GM19239 (cell line): ENCODE measurements around the gene SFTPB.
"Not testable (repeated sequence)": the region's sequence is repeated elsewhere in the genome, so short reads cannot be mapped to it uniquely, and the experiment has no call there.

Source experiments
- DNase-seq: peaks from one replicate; pipeline ENCODE4 v3.0.0; 2011; ENCODE audit warnings: low spot score; ENCODE audit not compliant: insufficient read length
- FAIRE-seq: peaks from 2 replicates; lab custom pipeline; 2011; peaks lifted over from hg19 to GRCh38; lab: Jason Lieb, UNC

The SFTPB gene

GRCh38 chr2:85660301-85660700, 7.7 kb downstream of the SFTPB start:
- DNase-seq, FAIRE-seq: not testable (repeated sequence)

- FAIRE-seq, result no peak
- no peak for DNase-seq
Measured at GRCh38 chr2:85659324-85659981, 8.5 kb downstream of the SFTPB start.

GRCh38 chr2:85657399-85657798, 10.6 kb downstream of the SFTPB start:
- not testable (repeated sequence) for FAIRE-seq, DNase-seq

GRCh38 chr2:85656468-85656867, 11.5 kb downstream of the SFTPB start:
- DNase-seq, result no peak
- no peak for FAIRE-seq

GRCh38 chr2:85655961-85656417, 12.0 kb downstream of the SFTPB start:
- DNase-seq (no peak), FAIRE-seq (no peak)

GRCh38 chr2:85653996-85654395, 14.0 kb downstream of the SFTPB start:
- FAIRE-seq (no peak), DNase-seq (no peak)

- DNase-seq, result no peak
Measured at GRCh38 chr2:85652056-85652455, 15.9 kb downstream of the SFTPB start.

GRCh38 chr2:85651097-85651496, 16.9 kb downstream of the SFTPB start:
- DNase-seq, result no peak

More at GRCh38 chr2:85652056-85652455, 15.9 kb downstream of the SFTPB start:
- FAIRE-seq, result no peak

GRCh38 chr2:85650456-85650855, 17.5 kb downstream of the SFTPB start:
- FAIRE-seq, result no peak
- no peak for DNase-seq

More at GRCh38 chr2:85651097-85651496, 16.9 kb downstream of the SFTPB start:
- FAIRE-seq, result no peak

- DNase-seq, result no peak
- FAIRE-seq, result no peak
Measured at GRCh38 chr2:85649201-85650190, 18.5 kb downstream of the SFTPB start.

- DNase-seq (no peak), FAIRE-seq (no peak)
Measured at GRCh38 chr2:85648619-85649018, 19.4 kb downstream of the SFTPB start.

GRCh38 chr2:85647823-85648526, 20.0 kb downstream of the SFTPB start:
- FAIRE-seq, result no peak

GRCh38 chr2:85646166-85646565, 21.8 kb downstream of the SFTPB start:
- FAIRE-seq, result no peak
- DNase-seq, result no peak

More at GRCh38 chr2:85647823-85648526, 20.0 kb downstream of the SFTPB start:
- no peak for DNase-seq

- DNase-seq, result no peak
- no peak for FAIRE-seq
Measured at GRCh38 chr2:85644909-85645308, 23.1 kb downstream of the SFTPB start.

GRCh38 chr2:85642725-85643124, 25.3 kb downstream of the SFTPB start:
- no peak for DNase-seq
- peak; percentile 65 for FAIRE-seq

- FAIRE-seq, result no peak
- no peak for DNase-seq
Measured at GRCh38 chr2:85635636-85636035, 32.4 kb downstream of the SFTPB start.

- no peak for FAIRE-seq
- no peak for DNase-seq
Measured at GRCh38 chr2:85635011-85635410, 33.0 kb downstream of the SFTPB start.

- FAIRE-seq, result no peak
- DNase-seq, result no peak
Measured at GRCh38 chr2:85631316-85631715, 36.7 kb downstream of the SFTPB start.

- DNase-seq, result no peak
- no peak for FAIRE-seq
Measured at GRCh38 chr2:85628658-85629057, 39.3 kb downstream of the SFTPB start.

- FAIRE-seq (no peak), DNase-seq (no peak)
Measured at GRCh38 chr2:85623991-85624390, 44.0 kb downstream of the SFTPB start.
